ENCODE measurements around the gene ATP6V1E1. TPM values are rescaled to one million over a fixed set of nuclear protein-coding genes. Genes with fewer than 3 reads are reported as not detected.

Gene ATP6V1E1
- total and polyA plus RNA-seq, 11 donors, result 126 to 333 (median 222) TPM

DNA sequence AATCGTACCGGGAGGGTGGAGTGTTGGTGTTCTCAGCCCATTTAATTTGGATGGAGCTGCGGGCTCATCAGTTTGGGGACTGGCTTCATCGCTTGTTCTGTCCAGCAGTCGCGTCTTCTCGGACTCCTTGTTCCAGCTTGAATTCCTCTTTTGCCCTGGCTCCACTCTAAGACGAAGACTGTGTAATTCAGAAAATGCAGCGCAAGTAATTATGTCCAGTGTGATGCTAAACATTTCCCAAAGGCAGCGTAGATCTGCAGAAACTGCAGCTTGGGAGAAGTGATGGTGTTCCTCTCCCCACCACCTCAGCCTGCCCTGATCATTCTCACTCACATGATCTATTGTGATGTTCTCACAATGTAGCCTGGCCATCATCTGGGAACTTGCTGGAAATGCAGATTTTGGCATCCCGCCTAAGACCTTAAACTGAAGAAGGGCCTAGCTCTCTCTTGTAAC lies 64.6 kb downstream of the ATP6V1E1 start:
- intact Hi-C loops (cut with DNase I), result loop anchor here in 5 of 10 donors (1.0 to 10.0 kb wide), 6 partner anchors 7 to 221 kb away; partner anchors contain the start of genes BCL2L13 (in 2 of the 5) and ATP6V1E1 (in 1 of the 5)
- 61 to 73% (median 68%) methylated on average over 11 of the region's 11 CpGs for WGBS, 4 donors
- peak in 1 of 5 donors; percentile 32 for DNase-seq

GRCh38 chr22:17562906-17563870 lies 65.4 kb downstream of the ATP6V1E1 start, which contains the start of gene SLC25A18:
Gene SLC25A18, plus strand, starts transcription at chr22:17563498. Its CDS starts 16,447 bp downstream, at chr22:17579945.
- no peaks in the 10 kb centered on the region for H3K27me3 ChIP-seq
- peak within 1 kb of the TSS in 6 of 12 donors; percentile 9 to 38 (median 28) for H3K4me3 ChIP-seq
- H3K36me3 ChIP-seq, result no peaks in the 10 kb centered on the region
- H3K9me3 ChIP-seq, result no peaks in the 10 kb centered on the region
- H3K27ac ChIP-seq, result peak within 1 kb of the TSS; percentile 66 to 94 (median 87)
- WGBS, 4 donors, result 36 to 43% (median 39%) methylated on average over 17 of the region's 17 CpGs
- DNase-seq (peak; percentile 55 to 84 (median 78)), ATAC-seq (peak; percentile 86 to 92 (median 90))
- TF ChIP-seq, protein P1, sequence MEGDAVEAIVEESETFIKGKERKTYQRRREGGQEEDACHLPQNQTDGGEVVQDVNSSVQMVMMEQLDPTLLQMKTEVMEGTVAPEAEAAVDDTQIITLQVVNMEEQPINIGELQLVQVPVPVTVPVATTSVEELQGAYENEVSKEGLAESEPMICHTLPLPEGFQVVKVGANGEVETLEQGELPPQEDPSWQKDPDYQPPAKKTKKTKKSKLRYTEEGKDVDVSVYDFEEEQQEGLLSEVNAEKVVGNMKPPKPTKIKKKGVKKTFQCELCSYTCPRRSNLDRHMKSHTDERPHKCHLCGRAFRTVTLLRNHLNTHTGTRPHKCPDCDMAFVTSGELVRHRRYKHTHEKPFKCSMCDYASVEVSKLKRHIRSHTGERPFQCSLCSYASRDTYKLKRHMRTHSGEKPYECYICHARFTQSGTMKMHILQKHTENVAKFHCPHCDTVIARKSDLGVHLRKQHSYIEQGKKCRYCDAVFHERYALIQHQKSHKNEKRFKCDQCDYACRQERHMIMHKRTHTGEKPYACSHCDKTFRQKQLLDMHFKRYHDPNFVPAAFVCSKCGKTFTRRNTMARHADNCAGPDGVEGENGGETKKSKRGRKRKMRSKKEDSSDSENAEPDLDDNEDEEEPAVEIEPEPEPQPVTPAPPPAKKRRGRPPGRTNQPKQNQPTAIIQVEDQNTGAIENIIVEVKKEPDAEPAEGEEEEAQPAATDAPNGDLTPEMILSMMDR (IDR thresholded peaks at IDR 0.05), result peak in 4 of 12 donors; percentile 10 to 18 (median 15)
- peak in 1 of 2 donors; percentile 49 for TF ChIP-seq POLR2A (IDR thresholded peaks at IDR 0.05)
- peaks cover 4 to 33% (median 24%) of the 10 kb centered on the region in 12 donors for H3K4me1 ChIP-seq
- intact Hi-C loops (cut with DNase I), result loop anchor here in 5 of 10 donors (1.0 to 10.0 kb wide), 6 partner anchors 8 to 222 kb away; partner anchors contain the start of genes BCL2L13 (in 2 of the 5) and ATP6V1E1 (in 1 of the 5)

More for the DNA sequence above, 64.6 kb downstream of the ATP6V1E1 start:
- Histone ChIP-seq H3K27me3 (no peaks in the 10 kb centered on the region), H3K36me3 (no peaks in the 10 kb centered on the region), H3K4me1 (peaks cover 4 to 30% (median 24%) of the 10 kb centered on the region in 12 donors), H3K27ac (peak overlapping the region; percentile 66 to 94 (median 87)), H3K9me3 (no peaks in the 10 kb centered on the region), H3K4me3 (peak overlapping the region in 6 of 12 donors; percentile 9 to 38 (median 28))
- TF ChIP-seq, protein P1 (IDR thresholded peaks at IDR 0.05), result peak in 1 of 12 donors; percentile 8
- TF ChIP-seq POLR2A (IDR thresholded peaks at IDR 0.05), result peak in 1 of 2 donors; percentile 33
- peak; percentile 15 to 44 (median 34) for ATAC-seq

- intact Hi-C loops (cut with DNase I), result loop anchor here in 5 of 10 donors (5.0 to 10.0 kb wide), 4 partner anchors 156 to 228 kb away; no protein-coding TSS in a partner anchor
- H3K27ac ChIP-seq, result peak overlapping the region in 3 of 12 donors; percentile 5 to 48 (median 41)
Measured at GRCh38 chr22:17559188-17559587, 69.4 kb downstream of the ATP6V1E1 start.

More at GRCh38 chr22:17559188-17559587, 69.4 kb downstream of the ATP6V1E1 start:
- TF ChIP-seq POLR2A (IDR thresholded peaks at IDR 0.05), result no peak
- TF ChIP-seq, protein P1 (IDR thresholded peaks at IDR 0.05), result no peak
- ATAC-seq (no peak), DNase-seq (no peak)
- H3K4me1 ChIP-seq, result peaks cover 4 to 26% (median 21%) of the 10 kb centered on the region in 12 donors
- H3K9me3 ChIP-seq, result no peaks in the 10 kb centered on the region
- 86 to 94% (median 90%) methylated on average over 10 of the region's 10 CpGs for WGBS, 4 donors
- peaks cover 0 to 6% (median 0%) of the 10 kb centered on the region in 9 donors for H3K36me3 ChIP-seq
- no peak overlapping the region for H3K4me3 ChIP-seq
- no peaks in the 10 kb centered on the region for H3K27me3 ChIP-seq

Data from heart left ventricle (tissue), 16 donors.